NB4 (cell line): Measurements from ENCODE around the gene HTR1E.
A peak's percentile ranks its signal among the peaks of the same experiment; 100 is the strongest.
"Not testable (repeated sequence)": the region's sequence is repeated elsewhere in the genome, so short reads cannot be mapped to it uniquely, and the experiment has no call there.

Experiments used
- DNase-seq: peaks from one replicate; pipeline ENCODE4 v3.0.0; 2010; ENCODE audit warnings: low read depth
- H3K4me3 ChIP-seq: one replicate; pipeline ENCODE4 v1.5.1; 2011; ENCODE audit warnings: mild to moderate bottlenecking, low read depth, low read length, moderate library complexity
- CTCF ChIP-seq: IDR thresholded peaks from one replicate; pipeline ENCODE4 v1.5.1; 2012; ENCODE audit warnings: low read depth, low read length
- MAX ChIP-seq: IDR thresholded peaks from 2 replicates; pipeline ENCODE4 v1.6.1; 2011; ENCODE audit warnings: low read depth, low read length
- MYC ChIP-seq: IDR thresholded peaks from 2 replicates; pipeline ENCODE4 v1.6.1; 2011; ENCODE audit warnings: low read depth, low read length
- POLR2A ChIP-seq: IDR thresholded peaks from 2 replicates; pipeline ENCODE4 v1.6.1; 2011; ENCODE audit warnings: mild to moderate bottlenecking; ENCODE audit not compliant: insufficient read length; ENCODE audit errors: extremely low read depth

The HTR1E gene

GRCh38 chr6:86937219-86938079 lies at the start of gene HTR1E:
HTR1E (plus strand) TSS chr6:86937528; CDS start chr6:87015335, 77,807 bp downstream.
- H3K4me3 ChIP-seq, result no peak within 1 kb of the TSS
- DNase-seq, result peak; percentile 59
- peak; percentile 69 for TF ChIP-seq CTCF
- no peak for TF ChIP-seq MYC

GRCh38 chr6:86888301-86888700 lies 49.0 kb upstream of the HTR1E start:
- no peak for TF ChIP-seq POLR2A
- TF ChIP-seq MAX, result no peak
- TF ChIP-seq CTCF, result no peak
- no peak for TF ChIP-seq MYC
- DNase-seq, result peak; percentile 78
- no peak overlapping the region for H3K4me3 ChIP-seq

- DNase-seq, H3K4me3 ChIP-seq: not testable (repeated sequence)
These were observed 40.1 kb upstream of the HTR1E start for GRCh38 chr6:86897265-86897664.

- H3K4me3 ChIP-seq, result no peak overlapping the region
- TF ChIP-seq MYC (no peak), CTCF (no peak), MAX (no peak), POLR2A (no peak)
- no peak for DNase-seq
These were observed 23.5 kb upstream of the HTR1E start for GRCh38 chr6:86913795-86914194.

GRCh38 chr6:86916393-86916792 lies 20.9 kb upstream of the HTR1E start:
- DNase-seq, result no peak
- no peak for TF ChIP-seq CTCF
- TF ChIP-seq MYC, result no peak
- TF ChIP-seq MAX, result no peak
- TF ChIP-seq POLR2A, result no peak
- H3K4me3 ChIP-seq, result no peak overlapping the region

- DNase-seq, H3K4me3 ChIP-seq: not testable (repeated sequence)
These were observed 10.2 kb upstream of the HTR1E start for GRCh38 chr6:86927138-86927537.

GRCh38 chr6:86927859-86928258 lies 9.5 kb upstream of the HTR1E start:
- not testable (repeated sequence) for DNase-seq, H3K4me3 ChIP-seq

- no peak overlapping the region for H3K4me3 ChIP-seq
- TF ChIP-seq MYC (no peak), MAX (no peak), CTCF (no peak), POLR2A (no peak)
- no peak for DNase-seq
These were observed 3.0 kb upstream of the HTR1E start for GRCh38 chr6:86934365-86934764.
